NCI-H2227 treated with DMSO at 0.1 percent for 48 hours (cell line): ENCODE data around the gene ESR2.
"Not testable (repeated sequence)": the region's sequence is repeated elsewhere in the genome, so short reads cannot be mapped to it uniquely, and the experiment has no call there.

Source experiments
- DNase-seq: peaks from one replicate; lab custom pipeline; 2025; lab: John Stamatoyannopoulos, UW

ESR2 gene

DNA sequence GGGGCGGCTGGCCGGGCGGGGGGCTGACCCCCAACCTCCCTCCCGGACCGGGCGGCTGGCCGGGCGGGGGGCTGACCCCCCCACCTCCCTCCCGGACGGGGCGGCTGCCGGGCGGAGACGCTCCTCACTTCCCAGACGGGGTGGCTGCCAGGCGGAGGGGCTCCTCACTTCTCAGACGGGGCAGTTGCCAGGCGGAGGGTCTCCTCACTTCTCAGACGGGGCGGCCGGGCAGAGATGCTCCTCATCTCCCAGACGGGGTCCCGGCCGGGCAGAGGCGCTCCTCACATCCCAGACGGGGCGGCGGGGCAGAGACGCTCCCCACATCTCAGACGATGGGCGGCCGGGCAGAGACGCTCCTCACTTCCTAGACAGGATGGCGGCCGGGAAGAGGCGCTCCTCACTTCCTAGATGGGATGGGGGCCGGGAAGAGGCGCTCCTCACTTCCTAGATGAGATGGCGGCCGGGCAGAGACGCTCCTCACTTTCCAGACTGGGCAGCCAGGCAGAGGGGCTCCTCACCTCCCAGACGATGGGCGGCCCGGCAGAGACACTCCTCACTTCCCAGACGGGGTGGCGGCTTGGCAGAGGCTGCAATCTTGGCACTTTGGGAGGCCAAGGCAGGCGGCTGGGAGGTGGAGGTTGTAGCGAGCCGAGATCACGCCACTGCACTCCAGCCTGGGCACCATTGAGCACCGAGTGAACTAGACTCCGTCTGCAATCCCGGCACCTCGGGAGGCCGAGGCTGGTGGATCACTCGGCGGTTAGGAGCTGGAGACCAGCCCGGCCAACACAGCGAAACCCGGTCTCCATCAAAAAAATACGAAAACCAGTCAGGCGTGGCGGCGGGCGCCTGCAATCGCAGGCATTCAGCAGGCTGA lies 256.1 kb downstream of the ESR2 start:
- not testable (repeated sequence) for DNase-seq

DNA sequence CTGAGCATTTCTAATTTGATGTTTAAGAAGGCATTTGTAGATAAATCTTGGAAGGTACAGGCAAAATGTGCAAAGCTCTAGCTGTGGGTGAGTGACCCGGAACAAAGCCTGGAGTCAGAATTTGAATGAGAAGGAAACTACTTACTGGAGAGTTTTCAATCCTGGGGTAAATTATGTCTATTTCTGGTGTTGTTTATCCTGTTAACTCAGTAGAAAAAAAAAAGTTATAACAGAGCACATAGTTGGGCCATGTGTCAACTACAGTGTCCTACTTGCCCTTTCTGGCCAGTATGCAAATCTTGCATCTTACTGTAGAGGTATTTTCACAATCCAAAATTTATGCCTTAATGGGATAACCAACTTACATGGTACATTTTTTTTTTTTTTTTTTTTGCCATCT lies 259.0 kb downstream of the ESR2 start:
- no peak for DNase-seq
